ENCODE data around the gene VAPB. TPM values are rescaled to one million over a fixed set of nuclear protein-coding genes. Genes with fewer than 3 reads are reported as not detected.

VAPB gene
- total and polyA plus RNA-seq, 10 of the 15 experiments (the other 5 are each of a cell fraction or from before 2014, with no cell fraction given): 3.2 to 28.6 (median 20.5) TPM

- TF ChIP-seq, protein P1, sequence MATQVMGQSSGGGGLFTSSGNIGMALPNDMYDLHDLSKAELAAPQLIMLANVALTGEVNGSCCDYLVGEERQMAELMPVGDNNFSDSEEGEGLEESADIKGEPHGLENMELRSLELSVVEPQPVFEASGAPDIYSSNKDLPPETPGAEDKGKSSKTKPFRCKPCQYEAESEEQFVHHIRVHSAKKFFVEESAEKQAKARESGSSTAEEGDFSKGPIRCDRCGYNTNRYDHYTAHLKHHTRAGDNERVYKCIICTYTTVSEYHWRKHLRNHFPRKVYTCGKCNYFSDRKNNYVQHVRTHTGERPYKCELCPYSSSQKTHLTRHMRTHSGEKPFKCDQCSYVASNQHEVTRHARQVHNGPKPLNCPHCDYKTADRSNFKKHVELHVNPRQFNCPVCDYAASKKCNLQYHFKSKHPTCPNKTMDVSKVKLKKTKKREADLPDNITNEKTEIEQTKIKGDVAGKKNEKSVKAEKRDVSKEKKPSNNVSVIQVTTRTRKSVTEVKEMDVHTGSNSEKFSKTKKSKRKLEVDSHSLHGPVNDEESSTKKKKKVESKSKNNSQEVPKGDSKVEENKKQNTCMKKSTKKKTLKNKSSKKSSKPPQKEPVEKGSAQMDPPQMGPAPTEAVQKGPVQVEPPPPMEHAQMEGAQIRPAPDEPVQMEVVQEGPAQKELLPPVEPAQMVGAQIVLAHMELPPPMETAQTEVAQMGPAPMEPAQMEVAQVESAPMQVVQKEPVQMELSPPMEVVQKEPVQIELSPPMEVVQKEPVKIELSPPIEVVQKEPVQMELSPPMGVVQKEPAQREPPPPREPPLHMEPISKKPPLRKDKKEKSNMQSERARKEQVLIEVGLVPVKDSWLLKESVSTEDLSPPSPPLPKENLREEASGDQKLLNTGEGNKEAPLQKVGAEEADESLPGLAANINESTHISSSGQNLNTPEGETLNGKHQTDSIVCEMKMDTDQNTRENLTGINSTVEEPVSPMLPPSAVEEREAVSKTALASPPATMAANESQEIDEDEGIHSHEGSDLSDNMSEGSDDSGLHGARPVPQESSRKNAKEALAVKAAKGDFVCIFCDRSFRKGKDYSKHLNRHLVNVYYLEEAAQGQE (IDR thresholded peaks at IDR 0.05; ENCODE audit: low read depth, low read length): no peak
- TF ChIP-seq RFX5 (IDR thresholded peaks at IDR 0.05; ENCODE audit: low read depth, low read length) (no peak), SMAD1 (IDR thresholded peaks at IDR 0.05; ENCODE audit: low read depth, partially characterized antibody) (no peak), CBX5 (IDR thresholded peaks at IDR 0.05; ENCODE audit: low read depth) (no peak), USF2 (IDR thresholded peaks at IDR 0.05; ENCODE audit: borderline replicate concordance, low read depth, low read length) (no peak), NFXL1 (IDR thresholded peaks at IDR 0.05; ENCODE audit: borderline replicate concordance) (no peak), CBFB (IDR thresholded peaks at IDR 0.05; ENCODE audit: low read depth) (no peak), ZBTB11 (CRISPR knock-in tag; IDR thresholded peaks at IDR 0.05) (no peak)
- TF ChIP-seq, protein P2, sequence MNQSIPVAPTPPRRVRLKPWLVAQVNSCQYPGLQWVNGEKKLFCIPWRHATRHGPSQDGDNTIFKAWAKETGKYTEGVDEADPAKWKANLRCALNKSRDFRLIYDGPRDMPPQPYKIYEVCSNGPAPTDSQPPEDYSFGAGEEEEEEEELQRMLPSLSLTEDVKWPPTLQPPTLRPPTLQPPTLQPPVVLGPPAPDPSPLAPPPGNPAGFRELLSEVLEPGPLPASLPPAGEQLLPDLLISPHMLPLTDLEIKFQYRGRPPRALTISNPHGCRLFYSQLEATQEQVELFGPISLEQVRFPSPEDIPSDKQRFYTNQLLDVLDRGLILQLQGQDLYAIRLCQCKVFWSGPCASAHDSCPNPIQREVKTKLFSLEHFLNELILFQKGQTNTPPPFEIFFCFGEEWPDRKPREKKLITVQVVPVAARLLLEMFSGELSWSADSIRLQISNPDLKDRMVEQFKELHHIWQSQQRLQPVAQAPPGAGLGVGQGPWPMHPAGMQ (IDR thresholded peaks at IDR 0.05; ENCODE audit: borderline replicate concordance): no peak
- TF ChIP-seq, protein P3, sequence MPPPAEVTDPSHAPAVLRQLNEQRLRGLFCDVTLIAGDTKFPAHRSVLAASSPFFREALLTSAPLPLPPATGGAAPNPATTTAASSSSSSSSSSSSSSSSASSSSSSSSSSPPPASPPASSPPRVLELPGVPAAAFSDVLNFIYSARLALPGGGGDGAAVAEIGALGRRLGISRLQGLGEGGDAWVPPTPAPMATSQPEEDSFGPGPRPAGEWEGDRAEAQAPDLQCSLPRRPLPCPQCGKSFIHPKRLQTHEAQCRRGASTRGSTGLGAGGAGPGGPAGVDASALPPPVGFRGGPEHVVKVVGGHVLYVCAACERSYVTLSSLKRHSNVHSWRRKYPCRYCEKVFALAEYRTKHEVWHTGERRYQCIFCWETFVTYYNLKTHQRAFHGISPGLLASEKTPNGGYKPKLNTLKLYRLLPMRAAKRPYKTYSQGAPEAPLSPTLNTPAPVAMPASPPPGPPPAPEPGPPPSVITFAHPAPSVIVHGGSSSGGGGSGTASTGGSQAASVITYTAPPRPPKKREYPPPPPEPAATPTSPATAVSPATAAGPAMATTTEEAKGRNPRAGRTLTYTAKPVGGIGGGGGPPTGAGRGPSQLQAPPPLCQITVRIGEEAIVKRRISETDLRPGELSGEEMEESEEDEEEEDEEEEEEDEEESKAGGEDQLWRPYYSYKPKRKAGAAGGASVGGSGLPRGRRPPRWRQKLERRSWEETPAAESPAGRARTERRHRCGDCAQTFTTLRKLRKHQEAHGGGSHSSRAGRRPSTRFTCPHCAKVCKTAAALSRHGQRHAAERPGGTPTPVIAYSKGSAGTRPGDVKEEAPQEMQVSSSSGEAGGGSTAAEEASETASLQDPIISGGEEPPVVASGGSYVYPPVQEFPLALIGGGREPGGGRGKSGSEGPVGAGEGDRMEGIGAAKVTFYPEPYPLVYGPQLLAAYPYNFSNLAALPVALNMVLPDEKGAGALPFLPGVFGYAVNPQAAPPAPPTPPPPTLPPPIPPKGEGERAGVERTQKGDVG (CRISPR knock-in tag; IDR thresholded peaks at IDR 0.05): no peak
Observed at GRCh38 chr20:58498470-58499068, 109.5 kb downstream of the VAPB start (continued).
